Vagina (tissue), 2 donors: Measurements from ENCODE around the gene PCDHB5.

ENCODE experiments used
- CTCF ChIP-seq, 3 experiments: fragments of 450-650 bp in 2 of 3; fragments of 200-600 bp in 1 of 3; sonication (generic) in 1 of 3; IDR thresholded peaks; one replicate each; pipeline ENCODE4 v1.5.1; 2017 to 2019; ENCODE audit warnings: antibody characterized with exemption in 3 of 3, mild to moderate bottlenecking in 2 of 3, moderate library complexity in 2 of 3
- POLR2A ChIP-seq, 2 donors: fragments of 450-650 bp; IDR thresholded peaks; one replicate each; pipeline ENCODE4 v1.6.1; 2017; ENCODE audit warnings: antibody characterized with exemption in 2 of 2, mild to moderate bottlenecking in 2 of 2, moderate library complexity in 2 of 2
- POLR2AphosphoS5 ChIP-seq, 2 donors: sonication (generic); formaldehyde crosslinking; IDR thresholded peaks; one replicate each; pipeline ENCODE4 v1.9.0; 2017; ENCODE audit warnings: antibody characterized with exemption in 2 of 2, mild to moderate bottlenecking in 2 of 2, low read depth in 1 of 2; ENCODE audit not compliant: insufficient read depth in 1 of 2

DNA sequence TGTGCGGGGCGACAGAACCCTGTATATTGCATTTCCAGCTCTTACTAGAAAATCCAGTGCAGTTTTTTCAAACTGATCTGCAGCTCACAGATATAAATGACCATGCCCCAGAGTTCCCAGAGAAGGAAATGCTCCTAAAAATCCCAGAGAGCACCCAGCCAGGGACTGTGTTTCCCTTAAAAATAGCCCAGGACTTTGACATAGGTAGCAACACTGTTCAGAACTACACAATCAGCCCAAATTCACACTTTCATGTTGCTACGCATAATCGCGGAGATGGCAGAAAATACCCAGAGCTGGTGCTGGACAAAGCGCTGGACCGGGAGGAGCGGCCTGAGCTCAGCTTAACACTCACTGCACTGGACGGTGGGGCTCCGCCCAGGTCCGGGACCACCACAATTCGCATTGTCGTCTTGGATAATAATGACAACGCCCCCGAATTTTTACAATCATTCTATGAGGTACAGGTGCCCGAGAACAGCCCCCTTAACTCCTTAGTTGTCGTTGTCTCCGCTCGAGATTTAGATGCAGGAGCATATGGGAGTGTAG, 786 bp downstream of the PCDHB5 start:
- no peak for TF ChIP-seq POLR2AphosphoS5 (IDR thresholded peaks at IDR 0.05; ENCODE audit: insufficient read depth in 1 of 2, low read depth in 1 of 2)
- no peak for TF ChIP-seq CTCF (IDR thresholded peaks at IDR 0.05)
- TF ChIP-seq POLR2A (IDR thresholded peaks at IDR 0.05) = no peak
